IMR-90 (cell line): ENCODE measurements around the gene SPTB. TPM values are rescaled to one million over a fixed set of nuclear protein-coding genes. Genes with fewer than 3 reads are reported as not detected.

Experiments used
- ATAC-seq: fragments of 200-7000 bp; cut with Tn5 transposase; 2 replicates; pipeline ENCODE4 v1.9.1; 2020; ENCODE audit warnings: low read depth, mild to moderate bottlenecking, moderate library complexity
- BruUV-seq: library from RNA; stranded (reverse); fragments of 400-500 nt; replicated peaks from 2 replicates; lab custom pipeline; 2021; lab: Mats Ljungman, UMichigan
- CTCF ChIA-PET: fragments of 300-600 bp; formaldehyde crosslinking; extraction: SDS; loops from one replicate; lab custom pipeline; 2021; ENCODE audit warnings: antibody characterized with exemption; lab: Yijun Ruan, JAX
- POLR2A ChIA-PET: fragments of 300-600 bp; sonication (Branson Sonifier 250); formaldehyde crosslinking; loops from one replicate; lab custom pipeline; 2022; ENCODE audit warnings: antibody characterized with exemption; ENCODE audit not compliant: unreplicated experiment; lab: Charles Lee
- DNase-seq: peaks from one replicate; pipeline ENCODE4 v3.0.0; 2013
- H2AFZ ChIP-seq: replicated peaks from 2 replicates; pipeline ENCODE3; 2013; ENCODE audit warnings: low read length, mild to moderate bottlenecking; ENCODE audit not compliant: poor library complexity
- H2AK5ac ChIP-seq: 2 replicates; pipeline ENCODE4 v1.6.1; 2013; ENCODE audit warnings: low read depth, low read length, inconsistent platforms
- H2AK9ac ChIP-seq: replicated peaks from 2 replicates; pipeline ENCODE3; 2013; ENCODE audit warnings: mild to moderate bottlenecking, low read depth, low read length, moderate library complexity; ENCODE audit not compliant: poor library complexity
- H2BK120ac ChIP-seq: 2 replicates; pipeline ENCODE4 v1.6.1; 2013; ENCODE audit warnings: low read depth, low read length, inconsistent platforms
- H2BK15ac ChIP-seq: 3 replicates; pipeline ENCODE4 v1.6.1; 2013; ENCODE audit warnings: low read depth, low read length, inconsistent platforms
- H2BK20ac ChIP-seq: 2 replicates; pipeline ENCODE4 v1.6.1; 2013; ENCODE audit warnings: low read depth, mild to moderate bottlenecking, inconsistent platforms, low read length, moderate library complexity
- H2BK5ac ChIP-seq: 2 replicates; pipeline ENCODE4 v1.6.1; 2013; ENCODE audit warnings: mild to moderate bottlenecking, low read depth, low read length, inconsistent platforms; ENCODE audit not compliant: poor library complexity, severe bottlenecking
- H3K14ac ChIP-seq: replicated peaks from 2 replicates; pipeline ENCODE4 v1.6.1; 2013; ENCODE audit warnings: low read depth, low read length, inconsistent platforms
- H3K18ac ChIP-seq: 2 replicates; pipeline ENCODE4 v1.6.1; 2013; ENCODE audit warnings: low read depth, low read length, control low read depth
- H3K23ac ChIP-seq: 2 replicates; pipeline ENCODE4 v1.6.1; 2013; ENCODE audit warnings: low read depth, low read length, inconsistent platforms
- H3K27ac ChIP-seq: 2 replicates; pipeline ENCODE4 v1.5.1; 2013; ENCODE audit warnings: mild to moderate bottlenecking, control low read depth, low read length; ENCODE audit not compliant: insufficient read depth
- H3K27me3 ChIP-seq: 2 replicates; pipeline ENCODE4 v1.6.1; 2013; ENCODE audit warnings: low read length; ENCODE audit not compliant: control insufficient read depth, insufficient read depth
- H3K36me3 ChIP-seq: 2 replicates; pipeline ENCODE4 v1.6.1; 2013; ENCODE audit warnings: low read length, mixed read lengths; ENCODE audit not compliant: control insufficient read depth, insufficient read depth
- H3K4ac ChIP-seq: 2 replicates; pipeline ENCODE4 v1.6.1; 2013; ENCODE audit warnings: low read depth, low read length, inconsistent platforms
- H3K4me1 ChIP-seq: 2 replicates; pipeline ENCODE4 v1.6.1; 2013; ENCODE audit warnings: low read length, mixed read lengths; ENCODE audit not compliant: control insufficient read depth, insufficient read depth
- H3K4me2 ChIP-seq: 2 replicates; pipeline ENCODE4 v1.6.1; 2013; ENCODE audit warnings: low read depth, mild to moderate bottlenecking, control low read depth, low read length, moderate library complexity
- H3K4me3 ChIP-seq: 2 replicates; pipeline ENCODE4 v1.5.1; 2013; ENCODE audit warnings: low read depth, mild to moderate bottlenecking, control low read depth, low read length, moderate library complexity; ENCODE audit not compliant: insufficient read depth
- H3K56ac ChIP-seq: 2 replicates; pipeline ENCODE4 v1.6.1; 2013; ENCODE audit warnings: low read length, inconsistent platforms; ENCODE audit not compliant: insufficient read depth; ENCODE audit errors: extremely low read depth
- H3K79me1 ChIP-seq, 2 experiments: 2 replicates each; pipeline ENCODE4 v1.6.1; 2013; ENCODE audit warnings: low read length in 2 of 2, inconsistent platforms in 1 of 2, low read depth in 1 of 2
- H3K9ac ChIP-seq: 2 replicates; pipeline ENCODE4 v1.6.1; 2013; ENCODE audit warnings: low read depth, low read length, control low read depth
- H3K9me1 ChIP-seq: 2 replicates; pipeline ENCODE4 v1.6.1; 2013; ENCODE audit warnings: low read length, inconsistent platforms; ENCODE audit not compliant: insufficient read depth
- H3K9me3 ChIP-seq: 2 replicates; pipeline ENCODE4 v1.6.1; 2013; ENCODE audit warnings: low read length; ENCODE audit not compliant: control insufficient read depth, insufficient read depth
- H4K20me1 ChIP-seq: 2 replicates; pipeline ENCODE4 v1.6.1; 2013; ENCODE audit warnings: low read length, inconsistent platforms; ENCODE audit not compliant: insufficient read depth
- H4K5ac ChIP-seq: 2 replicates; pipeline ENCODE4 v1.6.1; 2013; ENCODE audit warnings: mild to moderate bottlenecking, low read depth, low read length, control low read depth
- H4K8ac ChIP-seq, 2 experiments: 2 replicates each; pipeline ENCODE4 v1.6.1; 2013; ENCODE audit warnings: low read depth in 2 of 2, low read length in 2 of 2, control low read depth in 1 of 2, inconsistent platforms in 1 of 2
- H4K91ac ChIP-seq: 2 replicates; pipeline ENCODE4 v1.6.1; 2013; ENCODE audit warnings: low read depth, low read length, inconsistent platforms; ENCODE audit not compliant: insufficient read depth
- BHLHE40 ChIP-seq: fragments of 150-350 bp; IDR thresholded peaks from 2 replicates; pipeline ENCODE4 v1.6.1; 2016; ENCODE audit warnings: mild to moderate bottlenecking, low read depth, low read length
- CEBPB ChIP-seq: IDR thresholded peaks from 2 replicates; pipeline ENCODE4 v1.6.1; 2012; ENCODE audit warnings: low read depth, low read length, improper control_type of control experiment
- CHD1 ChIP-seq: IDR thresholded peaks from 2 replicates; pipeline ENCODE4 v1.6.1; 2012; ENCODE audit warnings: low read depth, low read length, improper control_type of control experiment
- ELK1 ChIP-seq: fragments of 150-350 bp; IDR thresholded peaks from 2 replicates; pipeline ENCODE4 v1.6.1; 2016; ENCODE audit warnings: low read depth, mild to moderate bottlenecking, low read length, moderate library complexity, borderline replicate concordance
- FOS ChIP-seq: fragments of 150-350 bp; IDR thresholded peaks from 2 replicates; pipeline ENCODE4 v1.6.1; 2016; ENCODE audit warnings: low read depth, low read length
- MAFK ChIP-seq: IDR thresholded peaks from 2 replicates; pipeline ENCODE4 v1.6.1; 2012; ENCODE audit warnings: low read depth, low read length, improper control_type of control experiment
- MAZ ChIP-seq: IDR thresholded peaks from 2 replicates; pipeline ENCODE4 v1.6.1; 2012; ENCODE audit warnings: low read depth, mild to moderate bottlenecking, low read length, improper control_type of control experiment, moderate library complexity, borderline replicate concordance
- MXI1 ChIP-seq: IDR thresholded peaks from 2 replicates; pipeline ENCODE4 v1.6.1; 2012; ENCODE audit warnings: low read depth, mild to moderate bottlenecking, low read length, moderate library complexity, borderline replicate concordance
- NFE2L2 ChIP-seq: fragments of 150-350 bp; IDR thresholded peaks from 2 replicates; pipeline ENCODE4 v1.6.1; 2016; ENCODE audit warnings: low read depth, mild to moderate bottlenecking, low read length
- POLR2A ChIP-seq: IDR thresholded peaks from 2 replicates; pipeline ENCODE4 v1.6.1; 2012; ENCODE audit warnings: mild to moderate bottlenecking, low read depth, low read length
- RAD21 ChIP-seq: IDR thresholded peaks from 2 replicates; pipeline ENCODE4 v1.6.1; 2012; ENCODE audit warnings: low read length, improper control_type of control experiment
- RCOR1 ChIP-seq: IDR thresholded peaks from 2 replicates; pipeline ENCODE4 v1.6.1; 2012; ENCODE audit warnings: mild to moderate bottlenecking, low read length, improper control_type of control experiment; ENCODE audit not compliant: insufficient replicate concordance
- RFX5 ChIP-seq: IDR thresholded peaks from 2 replicates; pipeline ENCODE4 v1.8.0; 2012; ENCODE audit warnings: low read depth, mild to moderate bottlenecking, low read length, moderate library complexity
- SMC3 ChIP-seq: fragments of 150-350 bp; IDR thresholded peaks from 2 replicates; pipeline ENCODE4 v1.6.1; 2016; ENCODE audit warnings: low read depth, mild to moderate bottlenecking, antibody characterized with exemption, low read length, moderate library complexity
- WGBS, 2 experiments: methylation state at CpG; one replicate each; pipeline versions ENCODE4 v1.1.5 to v1.1.7; 2013; ENCODE audit warnings: missing lambda C conversion rate in 2 of 2; ENCODE audit not compliant: insufficient read length in 1 of 2; ENCODE audit errors: extremely low coverage in 2 of 2; 5-methylcytosine and 5-hydroxymethylcytosine counted together
- dilution Hi-C: fragments of 300-500 bp; cut with HindIII; formaldehyde crosslinking; loops from one replicate; pipeline ENCODE4 v1.14.3; 2018; ENCODE audit warnings: low sequenced_read_pairs; ENCODE audit not compliant: unreplicated experiment
- in situ Hi-C: fragments of 300-500 bp; cut with MboI; formaldehyde crosslinking; loops from 3 replicates; pipeline ENCODE4 v1.14.3; 2019; ENCODE audit warnings: low sequenced_read_pairs, inconsistent platforms, mixed read lengths
- intact Hi-C: fragments of 100-400 bp; cut with micrococcal nuclease; formaldehyde crosslinking; loops from 2 replicates; pipeline ENCODE4 v1.10.0; 2022
- polyA plus RNA-seq, 3 experiments: library from polyadenylated mRNA; depleted of rRNA; stranded (reverse); fragments of >200 nt; gene quantifications; 2 replicates each; pipeline ENCODE4 v1.2.3, GENCODE V29; 2012; ENCODE audit warnings: low replicate concordance in 1 of 3
- total RNA-seq: library from RNA; depleted of rRNA; stranded (reverse); fragments of >200 nt; gene quantifications from 2 replicates; pipeline ENCODE4 v1.2.3, GENCODE V29; 2012
- TF ChIP-seq, protein P1 (sequence below): fragments of 150-350 bp; IDR thresholded peaks from 2 replicates; pipeline ENCODE4 v1.6.1; 2017; ENCODE audit warnings: mild to moderate bottlenecking, antibody characterized with exemption, low read length, low read depth
- TF ChIP-seq, protein P2 (sequence below): conservative IDR thresholded peaks from 2 replicates; pipeline ENCODE4 v1.5.1; 2012; ENCODE audit warnings: mild to moderate bottlenecking, low read depth, low read length, improper control_type of control experiment

SPTB gene
- total and polyA plus RNA-seq, 2 of the 4 experiments (the other 2 are of a cell fraction) = under 0.01 to 0.07 TPM

DNA sequence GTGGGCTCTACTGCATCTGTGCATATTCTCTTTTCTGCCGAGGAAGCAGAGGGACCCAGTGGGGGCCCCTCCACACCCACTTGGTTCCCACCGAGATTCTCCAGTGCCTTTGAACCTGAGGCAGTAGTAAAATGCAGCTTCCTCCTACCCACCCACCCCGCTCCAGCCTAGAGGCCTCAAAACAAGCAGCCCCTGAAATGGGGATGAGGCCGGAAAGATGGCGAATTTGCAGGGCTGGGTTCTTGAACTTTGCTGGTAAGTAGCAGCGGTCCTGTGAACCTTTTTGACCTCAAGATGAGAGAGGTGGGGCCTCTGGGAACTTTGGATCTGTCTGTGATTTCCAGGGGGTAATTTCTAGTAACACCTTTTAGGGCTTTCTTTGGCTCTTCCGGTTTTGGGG, 160.1 kb downstream of the SPTB start:
- Histone ChIP-seq H2BK20ac (no peak overlapping the region), H3K79me1 (peaks cover 3 to 24% of the 10 kb centered on the region in 2 experiments; a peak in 2 of 4 replicates), H3K4ac (no peak overlapping the region), H2BK5ac (no peak overlapping the region), H3K27ac (no peak overlapping the region), H3K9ac (no peak overlapping the region), H4K91ac (no peak overlapping the region), H3K14ac (no peak overlapping the region), H2AK9ac (no peak overlapping the region), H3K4me3 (no peak overlapping the region), H4K5ac (no peak overlapping the region), H3K4me1 (peaks cover 11% of the 10 kb centered on the region), H3K27me3 (no peaks in the 10 kb centered on the region), H2AFZ (no peak overlapping the region), H2AK5ac (no peak overlapping the region; the same call in 1 of the 2 replicates), H2BK120ac (no peak overlapping the region), H3K4me2 (no peak overlapping the region), H3K18ac (no peak overlapping the region), H3K36me3 (no peaks in the 10 kb centered on the region), H3K23ac (no peak overlapping the region), H3K9me1 (peaks cover 27% of the 10 kb centered on the region), H4K20me1 (no peaks in the 10 kb centered on the region; the same call in 1 of the 2 replicates), H3K9me3 (peaks cover 1% of the 10 kb centered on the region), H4K8ac (no peak overlapping the region), H3K56ac (no peak overlapping the region), H2BK15ac (no peak overlapping the region)
- TF ChIP-seq POLR2A (no peak), BHLHE40 (no peak), FOS (no peak), CEBPB (no peak), RCOR1 (no peak), MXI1 (no peak), MAZ (no peak), NFE2L2 (no peak), SMC3 (no peak), CHD1 (no peak), ELK1 (no peak), RAD21 (no peak), MAFK (no peak), RFX5 (no peak)
- TF ChIP-seq, protein P1, sequence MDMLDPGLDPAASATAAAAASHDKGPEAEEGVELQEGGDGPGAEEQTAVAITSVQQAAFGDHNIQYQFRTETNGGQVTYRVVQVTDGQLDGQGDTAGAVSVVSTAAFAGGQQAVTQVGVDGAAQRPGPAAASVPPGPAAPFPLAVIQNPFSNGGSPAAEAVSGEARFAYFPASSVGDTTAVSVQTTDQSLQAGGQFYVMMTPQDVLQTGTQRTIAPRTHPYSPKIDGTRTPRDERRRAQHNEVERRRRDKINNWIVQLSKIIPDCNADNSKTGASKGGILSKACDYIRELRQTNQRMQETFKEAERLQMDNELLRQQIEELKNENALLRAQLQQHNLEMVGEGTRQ = no peak
- TF ChIP-seq, protein P2, sequence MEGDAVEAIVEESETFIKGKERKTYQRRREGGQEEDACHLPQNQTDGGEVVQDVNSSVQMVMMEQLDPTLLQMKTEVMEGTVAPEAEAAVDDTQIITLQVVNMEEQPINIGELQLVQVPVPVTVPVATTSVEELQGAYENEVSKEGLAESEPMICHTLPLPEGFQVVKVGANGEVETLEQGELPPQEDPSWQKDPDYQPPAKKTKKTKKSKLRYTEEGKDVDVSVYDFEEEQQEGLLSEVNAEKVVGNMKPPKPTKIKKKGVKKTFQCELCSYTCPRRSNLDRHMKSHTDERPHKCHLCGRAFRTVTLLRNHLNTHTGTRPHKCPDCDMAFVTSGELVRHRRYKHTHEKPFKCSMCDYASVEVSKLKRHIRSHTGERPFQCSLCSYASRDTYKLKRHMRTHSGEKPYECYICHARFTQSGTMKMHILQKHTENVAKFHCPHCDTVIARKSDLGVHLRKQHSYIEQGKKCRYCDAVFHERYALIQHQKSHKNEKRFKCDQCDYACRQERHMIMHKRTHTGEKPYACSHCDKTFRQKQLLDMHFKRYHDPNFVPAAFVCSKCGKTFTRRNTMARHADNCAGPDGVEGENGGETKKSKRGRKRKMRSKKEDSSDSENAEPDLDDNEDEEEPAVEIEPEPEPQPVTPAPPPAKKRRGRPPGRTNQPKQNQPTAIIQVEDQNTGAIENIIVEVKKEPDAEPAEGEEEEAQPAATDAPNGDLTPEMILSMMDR = no peak
- intact Hi-C loops (no loop called here), dilution Hi-C loops (no loop called here), in situ Hi-C loops (no loop called here)
- BruUV-seq = no TSS peak
- no CpG with 5 or more reads among the region's 7 CpGs for WGBS, 2 experiments
- DNase-seq = no peak
- POLR2A ChIA-PET = no interaction called here
- CTCF ChIA-PET = interaction anchor here (0.6 kb wide), 1 partner anchor 291 kb away, joined by 6 read pairs; no protein-coding TSS in a partner anchor
- no peak; the same call in 1 of the 2 replicates for ATAC-seq
